Lung (tissue), 12 donors: ENCODE results near the gene NR5A1. TPM values are rescaled to one million over a fixed set of nuclear protein-coding genes. Genes with fewer than 3 reads are reported as not detected.

Source experiments
- ATAC-seq: fragments of 200-7000 bp; cut with Tn5 transposase; one replicate; pipeline ENCODE4 v1.9.1; 2020; ENCODE audit warnings: moderate number of reproducible peaks; ENCODE audit not compliant: insufficient read depth, low FRiP score
- DNase-seq, 3 donors: peaks; one replicate each; pipeline ENCODE4 v3.0.0-alpha.2; 2013 to 2017
- H3K27ac ChIP-seq, 2 donors: one replicate each; pipeline ENCODE4 v1.5.1; 2013; ENCODE audit warnings: mild to moderate bottlenecking in 2 of 2, moderate library complexity in 2 of 2, control low read depth in 1 of 2, inconsistent platforms in 1 of 2, low read depth in 1 of 2, low read length in 1 of 2
- H3K27me3 ChIP-seq, 3 donors: one replicate each; pipeline ENCODE4 v1.5.1; 2013; ENCODE audit warnings: low read length in 2 of 3; ENCODE audit not compliant: control insufficient read depth in 3 of 3, insufficient read depth in 3 of 3
- H3K36me3 ChIP-seq, 4 donors: one replicate each; pipeline ENCODE4 v1.5.1; 2013; ENCODE audit warnings: low read length in 4 of 4, mild to moderate bottlenecking in 1 of 4, moderate library complexity in 1 of 4; ENCODE audit not compliant: control insufficient read depth in 4 of 4, insufficient read depth in 4 of 4
- H3K4me1 ChIP-seq, 5 donors: one replicate each; pipeline ENCODE4 v1.5.1; 2013; ENCODE audit warnings: low read length in 5 of 5, mild to moderate bottlenecking in 2 of 5, moderate library complexity in 1 of 5; ENCODE audit not compliant: control insufficient read depth in 5 of 5, insufficient read depth in 5 of 5
- H3K4me3 ChIP-seq: one replicate; pipeline ENCODE4 v1.5.1; 2013; ENCODE audit warnings: mild to moderate bottlenecking, control low read depth, moderate library complexity
- H3K9ac ChIP-seq, 2 donors: one replicate each; pipeline ENCODE4 v1.5.1; 2013; ENCODE audit warnings: low read length in 2 of 2, control low read depth in 1 of 2; ENCODE audit not compliant: insufficient read depth in 1 of 2
- H3K9me3 ChIP-seq, 4 donors: one replicate each; pipeline ENCODE4 v1.5.1; 2013; ENCODE audit warnings: low read length in 3 of 4, mild to moderate bottlenecking in 1 of 4, moderate library complexity in 1 of 4; ENCODE audit not compliant: control insufficient read depth in 4 of 4, insufficient read depth in 3 of 4
- CTCF ChIP-seq: IDR thresholded peaks from 2 replicates; pipeline ENCODE4 v1.5.1; 2012; ENCODE audit warnings: mild to moderate bottlenecking; ENCODE audit errors: control extremely low read depth, extremely low read depth
- WGBS, 2 donors: extraction: QIAGEN DNeasy Blood & Tissue Kit; methylation state at CpG; one replicate each; pipeline ENCODE4 v1.1.7; 2013; 5-methylcytosine and 5-hydroxymethylcytosine counted together
- polyA plus RNA-seq, 2 donors: library from polyadenylated mRNA; stranded (reverse); fragments of 200-250 nt; gene quantifications; one replicate each; pipeline ENCODE4 v1.2.1, GENCODE V29; 2013
- total RNA-seq, 2 donors: library from RNA; depleted of rRNA in 1 of 2; stranded (reverse); fragments of >200 nt in 1 of 2; gene quantifications; one replicate each; pipeline ENCODE4 v1.2.1, GENCODE V29; 2014 to 2021
- donor health status: control.
- donor health status: control.
- donor health status: Bipolar disorder and iron deficiency.
- donor health status: healthy.
- donor health status: DM: yes; HTN: yes; CAD: no.

The NR5A1 gene
- total and polyA plus RNA-seq, 4 donors = 0.02 to 0.37 (median 0.09) TPM; not detected in 1

DNA sequence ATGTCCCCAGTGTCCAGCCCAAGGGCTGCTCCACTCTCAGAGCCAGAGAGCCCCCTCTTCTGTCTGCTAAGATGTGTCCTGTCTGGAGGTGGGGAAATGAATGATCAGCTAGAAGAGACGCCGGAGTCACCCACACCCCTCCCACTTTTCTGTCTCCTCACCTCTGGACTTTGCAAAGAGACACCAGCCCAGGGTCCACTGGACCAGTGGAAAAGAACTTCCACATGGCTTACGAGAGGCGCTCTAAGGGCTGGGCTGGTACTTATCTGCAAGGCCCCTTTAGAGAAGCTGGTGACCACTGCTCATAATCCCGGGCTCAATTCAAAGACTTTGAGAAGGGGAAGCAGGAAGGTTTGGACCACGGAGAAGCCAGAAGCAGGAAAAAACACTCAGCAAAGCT is 9.2 kb downstream of the NR5A1 start:
- Histone ChIP-seq H3K27me3 (peaks cover 6 to 33% (median 23%) of the 10 kb centered on the region in 3 donors), H3K4me1 (peaks cover 0 to 1% (median 0%) of the 10 kb centered on the region in 5 donors), H3K27ac (no peak overlapping the region), H3K36me3 (no peaks in the 10 kb centered on the region), H3K4me3 (no peak overlapping the region), H3K9me3 (peaks cover 0 to 2% (median 0%) of the 10 kb centered on the region in 4 donors), H3K9ac (no peak overlapping the region)
- 74 to 82% methylated on average over 6 of the region's 6 CpGs for WGBS, 2 donors
- ATAC-seq (no peak), DNase-seq (no peak)
- no peak for TF ChIP-seq CTCF

- DNase-seq (no peak), ATAC-seq (no peak)
- Histone ChIP-seq H3K27me3 (peaks cover under 1 to 27% (median 18%) of the 10 kb centered on the region in 3 donors), H3K9me3 (no peaks in the 10 kb centered on the region), H3K4me3 (no peak overlapping the region), H3K9ac (no peak overlapping the region), H3K36me3 (no peaks in the 10 kb centered on the region), H3K27ac (no peak overlapping the region), H3K4me1 (no peaks in the 10 kb centered on the region)
- no peak for TF ChIP-seq CTCF
- 93 to 94% methylated on average over 8 of the region's 8 CpGs for WGBS, 2 donors
Measured at GRCh38 chr9:124497441-124497840, 9.8 kb downstream of the NR5A1 start.

- 70 to 74% methylated on average over 15 of the region's 15 CpGs for WGBS, 2 donors
- DNase-seq = no peak
- ATAC-seq = no peak
- Histone ChIP-seq H3K9ac (no peak overlapping the region), H3K27ac (no peak overlapping the region), H3K27me3 (peaks cover 0 to 19% (median 10%) of the 10 kb centered on the region in 3 donors), H3K4me1 (no peaks in the 10 kb centered on the region), H3K9me3 (no peaks in the 10 kb centered on the region), H3K4me3 (no peak overlapping the region), H3K36me3 (no peaks in the 10 kb centered on the region)
- no peak for TF ChIP-seq CTCF
Measured at GRCh38 chr9:124496463-124496862, 10.7 kb downstream of the NR5A1 start.

- no peak for ATAC-seq
- H3K27me3 ChIP-seq = peaks cover 3 to 17% (median 6%) of the 10 kb centered on the region in 3 donors
Measured at GRCh38 chr9:124496075-124496449, 11.1 kb downstream of the NR5A1 start.

More at GRCh38 chr9:124496075-124496449, 11.1 kb downstream of the NR5A1 start:
- H3K27ac ChIP-seq = no peak overlapping the region
- H3K4me3 ChIP-seq = no peak overlapping the region
- DNase-seq = no peak
- no peaks in the 10 kb centered on the region for H3K4me1 ChIP-seq
- WGBS, 2 donors = 39 to 66% methylated on average over 3 of the region's 3 CpGs
- H3K36me3 ChIP-seq = no peaks in the 10 kb centered on the region
- no peaks in the 10 kb centered on the region for H3K9me3 ChIP-seq
- no peak overlapping the region for H3K9ac ChIP-seq
- no peak for TF ChIP-seq CTCF
